Glutamatergic neuron (in vitro differentiated cells): ENCODE measurements around the gene BTF3L4. TPM values are rescaled to one million over a fixed set of nuclear protein-coding genes. Genes with fewer than 3 reads are reported as not detected.

ENCODE experiments used
- DNase-seq: peaks from one replicate; pipeline ENCODE4 v3.0.0; 2022
- H3K27ac Mint-ChIP-seq: one replicate; pipeline ENCODE4 v1.8.0; 2020; ENCODE audit warnings: mild to moderate bottlenecking, mixed read lengths, inconsistent platforms; ENCODE audit not compliant: unreplicated experiment
- H3K27me3 Mint-ChIP-seq: one replicate; pipeline ENCODE4 v1.8.0; 2020; ENCODE audit warnings: mild to moderate bottlenecking, moderate library complexity, mixed read lengths, inconsistent platforms; ENCODE audit not compliant: unreplicated experiment
- H3K36me3 Mint-ChIP-seq: one replicate; pipeline ENCODE4 v1.8.0; 2020; ENCODE audit warnings: mild to moderate bottlenecking, mixed read lengths, inconsistent platforms; ENCODE audit not compliant: unreplicated experiment
- H3K4me1 Mint-ChIP-seq: one replicate; pipeline ENCODE4 v1.8.0; 2020; ENCODE audit warnings: mild to moderate bottlenecking, low read depth, mixed read lengths, inconsistent platforms; ENCODE audit not compliant: unreplicated experiment
- H3K4me3 Mint-ChIP-seq: one replicate; pipeline ENCODE4 v1.8.0; 2020; ENCODE audit warnings: mild to moderate bottlenecking, mixed read lengths, inconsistent platforms; ENCODE audit not compliant: unreplicated experiment
- H3K9me3 Mint-ChIP-seq: one replicate; pipeline ENCODE4 v1.8.0; 2020; ENCODE audit warnings: mild to moderate bottlenecking, moderate library complexity, mixed read lengths, inconsistent platforms; ENCODE audit not compliant: unreplicated experiment
- total RNA-seq: library from RNA; stranded (reverse); fragmentation: NEBNext Ultra II Directional; extraction: Animal tissue kit (Norgen Biotek cat#: 25700); gene quantifications from one replicate; pipeline ENCODE4 v1.2.1, GENCODE V29; 2021; ENCODE audit not compliant: unreplicated experiment
- TF ChIP-seq, protein P1 (sequence below): fragments of 200-600 bp; sonication (generic); IDR thresholded peaks from one replicate; pipeline ENCODE4 v1.5.0; 2021; ENCODE audit not compliant: partially characterized antibody, unreplicated experiment

BTF3L4 gene
- total RNA-seq, 1 donor from 2014 or later, result 90.5 TPM

DNA sequence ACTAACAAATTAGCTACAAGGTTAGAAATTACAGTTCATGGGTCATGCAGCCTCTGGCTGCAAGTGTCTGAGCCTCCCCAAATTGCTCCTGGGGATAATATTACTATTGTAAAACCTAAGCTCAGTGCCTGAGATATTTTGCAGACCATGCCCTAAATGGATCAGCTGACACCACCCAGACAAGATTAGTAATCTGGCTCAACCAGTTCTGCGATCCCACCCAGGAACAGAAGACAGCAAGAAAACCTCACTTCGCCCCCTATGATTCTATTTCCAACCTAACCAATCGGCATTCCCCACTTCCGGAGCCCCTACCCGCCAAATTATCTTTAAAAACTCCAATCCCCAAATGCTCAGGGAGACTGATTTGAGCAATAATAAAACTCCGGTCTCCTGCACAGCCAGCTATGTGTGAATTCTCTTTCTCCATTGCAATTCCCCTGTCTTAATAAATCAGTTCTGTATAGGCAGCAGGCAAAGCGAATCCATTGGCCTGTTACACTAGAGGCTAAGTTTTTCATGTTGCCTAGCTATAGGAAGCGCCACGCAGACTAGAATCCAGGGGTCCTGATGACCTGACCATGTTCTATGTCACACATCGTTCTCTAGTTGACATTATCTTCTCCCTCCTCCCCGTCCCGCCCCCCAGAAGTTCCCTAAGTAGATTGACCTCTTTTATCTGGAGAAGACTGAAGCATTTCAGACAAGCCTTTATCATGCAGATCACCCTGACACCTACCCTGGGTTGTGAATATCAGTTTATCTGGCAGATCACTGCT is 63.4 kb downstream of the BTF3L4 start:
- H3K9me3 Mint-ChIP-seq, result peaks cover 5% of the 10 kb centered on the region
- no peaks in the 10 kb centered on the region for H3K4me1 Mint-ChIP-seq
- no peaks in the 10 kb centered on the region for H3K36me3 Mint-ChIP-seq
- no peak overlapping the region for H3K27ac Mint-ChIP-seq
- TF ChIP-seq, protein P1, sequence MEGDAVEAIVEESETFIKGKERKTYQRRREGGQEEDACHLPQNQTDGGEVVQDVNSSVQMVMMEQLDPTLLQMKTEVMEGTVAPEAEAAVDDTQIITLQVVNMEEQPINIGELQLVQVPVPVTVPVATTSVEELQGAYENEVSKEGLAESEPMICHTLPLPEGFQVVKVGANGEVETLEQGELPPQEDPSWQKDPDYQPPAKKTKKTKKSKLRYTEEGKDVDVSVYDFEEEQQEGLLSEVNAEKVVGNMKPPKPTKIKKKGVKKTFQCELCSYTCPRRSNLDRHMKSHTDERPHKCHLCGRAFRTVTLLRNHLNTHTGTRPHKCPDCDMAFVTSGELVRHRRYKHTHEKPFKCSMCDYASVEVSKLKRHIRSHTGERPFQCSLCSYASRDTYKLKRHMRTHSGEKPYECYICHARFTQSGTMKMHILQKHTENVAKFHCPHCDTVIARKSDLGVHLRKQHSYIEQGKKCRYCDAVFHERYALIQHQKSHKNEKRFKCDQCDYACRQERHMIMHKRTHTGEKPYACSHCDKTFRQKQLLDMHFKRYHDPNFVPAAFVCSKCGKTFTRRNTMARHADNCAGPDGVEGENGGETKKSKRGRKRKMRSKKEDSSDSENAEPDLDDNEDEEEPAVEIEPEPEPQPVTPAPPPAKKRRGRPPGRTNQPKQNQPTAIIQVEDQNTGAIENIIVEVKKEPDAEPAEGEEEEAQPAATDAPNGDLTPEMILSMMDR, result no peak
- H3K27me3 Mint-ChIP-seq, result peaks cover 3% of the 10 kb centered on the region
- no peak overlapping the region for H3K4me3 Mint-ChIP-seq
- no peak for DNase-seq

DNA sequence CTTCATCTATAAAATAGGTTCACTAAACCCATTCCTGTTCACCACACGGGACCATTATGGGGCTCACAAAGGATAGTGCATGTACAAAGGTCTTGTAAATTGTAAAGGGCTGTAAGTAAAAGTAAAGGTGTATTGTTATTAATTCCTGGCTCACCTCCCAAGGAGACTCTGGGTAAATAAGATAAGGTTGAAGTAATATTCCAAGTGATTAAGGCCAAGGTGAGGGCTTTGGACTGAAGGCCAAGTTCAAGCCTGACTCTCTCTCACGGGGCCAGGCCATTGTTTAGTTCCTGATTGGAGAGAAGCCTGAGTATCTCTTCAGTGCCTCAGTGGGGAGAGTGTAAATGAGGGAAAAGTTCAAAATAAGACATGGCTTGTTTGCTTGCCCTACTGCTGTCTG is 66.3 kb downstream of the BTF3L4 start:
- TF ChIP-seq, protein P1, result no peak
- H3K27me3 Mint-ChIP-seq, result peaks cover 2% of the 10 kb centered on the region
- no peaks in the 10 kb centered on the region for H3K4me1 Mint-ChIP-seq
- H3K9me3 Mint-ChIP-seq, result peaks cover 3% of the 10 kb centered on the region
- no peak for DNase-seq
- no peak overlapping the region for H3K4me3 Mint-ChIP-seq
- H3K36me3 Mint-ChIP-seq, result no peaks in the 10 kb centered on the region
- no peak overlapping the region for H3K27ac Mint-ChIP-seq

DNA sequence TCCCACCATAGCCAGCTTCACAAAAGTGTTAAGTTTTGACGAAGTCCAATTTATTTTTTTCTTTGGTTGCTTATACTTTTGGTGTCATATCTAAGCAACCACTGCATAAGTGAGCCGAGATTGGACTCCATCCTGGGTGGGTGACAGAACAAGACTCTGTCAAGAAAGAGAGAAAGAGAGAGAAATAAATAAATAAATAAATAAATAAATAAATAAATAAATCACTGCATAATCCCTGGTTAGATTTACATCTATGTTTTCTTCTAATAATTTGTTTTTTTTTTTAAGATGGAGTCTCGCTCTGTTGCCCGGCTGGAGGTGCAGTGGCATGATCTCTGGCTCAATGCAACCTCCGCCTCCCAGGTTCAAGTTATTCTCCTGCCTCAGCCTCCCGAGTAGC is 67.5 kb downstream of the BTF3L4 start:
- TF ChIP-seq, protein P1, result no peak
- Mint-ChIP-seq H3K4me1 (no peaks in the 10 kb centered on the region), H3K27me3 (no peaks in the 10 kb centered on the region), H3K36me3 (no peaks in the 10 kb centered on the region), H3K4me3 (no peak overlapping the region), H3K9me3 (peaks cover 3% of the 10 kb centered on the region), H3K27ac (no peak overlapping the region)
- DNase-seq, result no peak

DNA sequence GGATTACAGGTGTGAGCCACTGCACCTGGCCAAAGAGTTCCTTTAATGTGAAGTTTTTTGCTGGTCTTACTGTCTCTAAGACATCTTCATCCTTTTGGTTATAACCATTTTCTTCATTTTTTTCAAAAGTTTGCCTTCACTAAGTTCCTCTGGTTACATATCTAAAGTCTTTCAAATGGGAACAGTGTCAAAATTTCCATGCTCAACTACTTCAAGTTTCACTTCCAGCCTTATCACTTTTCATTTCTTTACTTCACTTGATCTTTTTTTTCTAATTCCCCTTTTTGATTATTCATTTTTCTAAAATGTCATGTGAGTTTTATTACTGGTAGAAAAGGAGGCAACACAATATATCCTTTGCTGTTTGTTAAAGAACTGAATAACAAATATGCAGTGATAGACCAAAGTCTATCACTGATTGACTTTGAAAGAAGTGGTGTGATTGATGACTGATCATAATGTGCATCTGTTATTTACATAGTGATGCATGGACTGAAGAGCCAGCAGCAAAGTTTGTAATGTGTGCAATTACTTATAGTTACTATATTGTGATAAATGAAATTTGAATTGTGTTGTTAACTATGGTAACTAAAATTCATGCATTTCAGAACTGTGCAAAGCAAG is 69.8 kb downstream of the BTF3L4 start:
- Mint-ChIP-seq H3K27me3 (no peaks in the 10 kb centered on the region), H3K4me3 (no peak overlapping the region), H3K4me1 (no peaks in the 10 kb centered on the region), H3K9me3 (no peaks in the 10 kb centered on the region), H3K36me3 (no peaks in the 10 kb centered on the region), H3K27ac (no peak overlapping the region)
- no peak for DNase-seq
- TF ChIP-seq, protein P1, result no peak
